Measurements from ENCODE around the gene PWWP2B.

- TF ChIP-seq, protein P1, sequence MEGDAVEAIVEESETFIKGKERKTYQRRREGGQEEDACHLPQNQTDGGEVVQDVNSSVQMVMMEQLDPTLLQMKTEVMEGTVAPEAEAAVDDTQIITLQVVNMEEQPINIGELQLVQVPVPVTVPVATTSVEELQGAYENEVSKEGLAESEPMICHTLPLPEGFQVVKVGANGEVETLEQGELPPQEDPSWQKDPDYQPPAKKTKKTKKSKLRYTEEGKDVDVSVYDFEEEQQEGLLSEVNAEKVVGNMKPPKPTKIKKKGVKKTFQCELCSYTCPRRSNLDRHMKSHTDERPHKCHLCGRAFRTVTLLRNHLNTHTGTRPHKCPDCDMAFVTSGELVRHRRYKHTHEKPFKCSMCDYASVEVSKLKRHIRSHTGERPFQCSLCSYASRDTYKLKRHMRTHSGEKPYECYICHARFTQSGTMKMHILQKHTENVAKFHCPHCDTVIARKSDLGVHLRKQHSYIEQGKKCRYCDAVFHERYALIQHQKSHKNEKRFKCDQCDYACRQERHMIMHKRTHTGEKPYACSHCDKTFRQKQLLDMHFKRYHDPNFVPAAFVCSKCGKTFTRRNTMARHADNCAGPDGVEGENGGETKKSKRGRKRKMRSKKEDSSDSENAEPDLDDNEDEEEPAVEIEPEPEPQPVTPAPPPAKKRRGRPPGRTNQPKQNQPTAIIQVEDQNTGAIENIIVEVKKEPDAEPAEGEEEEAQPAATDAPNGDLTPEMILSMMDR (IDR thresholded peaks at IDR 0.05), result no peak
- no peak for TF ChIP-seq POLR2AphosphoS5 (IDR thresholded peaks at IDR 0.05; ENCODE audit: low read depth, low read length)
- TF ChIP-seq REST (IDR thresholded peaks at IDR 0.05; ENCODE audit: insufficient read depth in 1 of 2, low read depth in 2 of 2, low read length in 1 of 2), result no peak
- TF ChIP-seq TCF7L2 (IDR thresholded peaks at IDR 0.05; ENCODE audit: low read depth, low read length), result no peak
- TF ChIP-seq SIN3A (IDR thresholded peaks at IDR 0.05; ENCODE audit: borderline replicate concordance, insufficient read depth, low read depth, low read length), result no peak
These were observed 12.0 kb downstream of the PWWP2B start for GRCh38 chr10:132408823-132409666.

All from Panc1 (cell line).